ENCODE data around the gene PARD3B. TPM values are rescaled to one million over a fixed set of nuclear protein-coding genes. Genes with fewer than 3 reads are reported as not detected.

Gene PARD3B
- total RNA-seq, 1 donor from 2014 or later, result 28.0 TPM

GRCh38 chr2:205010196-205010595, 464.9 kb downstream of the PARD3B start:
- DNase-seq (ENCODE audit: low spot score), result no peak

- DNase-seq (ENCODE audit: low spot score), result no peak
Measured at GRCh38 chr2:205011031-205011430, 465.8 kb downstream of the PARD3B start.

GRCh38 chr2:205012961-205013360, 467.7 kb downstream of the PARD3B start:
- DNase-seq (ENCODE audit: low spot score), result no peak

- no peak for DNase-seq (ENCODE audit: low spot score)
Measured at GRCh38 chr2:205013586-205013985, 468.3 kb downstream of the PARD3B start.

GRCh38 chr2:205014201-205014600, 468.9 kb downstream of the PARD3B start:
- no peak for DNase-seq (ENCODE audit: low spot score)

- DNase-seq (ENCODE audit: low spot score), result no peak
Measured at GRCh38 chr2:205017381-205017780, 472.1 kb downstream of the PARD3B start.

GRCh38 chr2:205017912-205018311, 472.6 kb downstream of the PARD3B start:
- no peak for DNase-seq (ENCODE audit: low spot score)

GRCh38 chr2:205020673-205021072, 475.4 kb downstream of the PARD3B start:
- DNase-seq (ENCODE audit: low spot score), result no peak

GRCh38 chr2:205022841-205023240, 477.6 kb downstream of the PARD3B start:
- DNase-seq (ENCODE audit: low spot score), result no peak

GRCh38 chr2:205024822-205025518, 479.7 kb downstream of the PARD3B start:
- peak; percentile 32 for DNase-seq (ENCODE audit: low spot score)

GRCh38 chr2:205025580-205026240, 480.4 kb downstream of the PARD3B start:
- no peak for DNase-seq (ENCODE audit: low spot score)

- no peak for DNase-seq (ENCODE audit: low spot score)
Measured at GRCh38 chr2:205030695-205031094, 485.4 kb downstream of the PARD3B start.

- no peak for DNase-seq (ENCODE audit: low spot score)
Measured at GRCh38 chr2:205032093-205032551, 486.8 kb downstream of the PARD3B start.

GRCh38 chr2:205033431-205033830, 488.2 kb downstream of the PARD3B start:
- DNase-seq (ENCODE audit: low spot score), result no peak

GRCh38 chr2:205034034-205034433, 488.8 kb downstream of the PARD3B start:
- no peak for DNase-seq (ENCODE audit: low spot score)

GRCh38 chr2:205040323-205040722, 495.0 kb downstream of the PARD3B start:
- DNase-seq (ENCODE audit: low spot score), result no peak

- DNase-seq (ENCODE audit: low spot score), result no peak
Measured at GRCh38 chr2:205041472-205042130, 496.3 kb downstream of the PARD3B start.

GRCh38 chr2:205043285-205043684, 498.0 kb downstream of the PARD3B start:
- no peak for DNase-seq (ENCODE audit: low spot score)

GRCh38 chr2:205045706-205046105, 500.4 kb downstream of the PARD3B start:
- DNase-seq (ENCODE audit: low spot score), result no peak

- DNase-seq (ENCODE audit: low spot score), result no peak
Measured at GRCh38 chr2:205047273-205047839, 502.1 kb downstream of the PARD3B start.

GRCh38 chr2:205051417-205051816, 506.1 kb downstream of the PARD3B start:
- no peak for DNase-seq (ENCODE audit: low spot score)

- DNase-seq (ENCODE audit: low spot score), result no peak
Measured at GRCh38 chr2:205052781-205053180, 507.5 kb downstream of the PARD3B start.

All from mucosa of gallbladder (tissue), 1 donor.